ENCODE results near the gene ABHD17B. TPM values are rescaled to one million over a fixed set of nuclear protein-coding genes. Genes with fewer than 3 reads are reported as not detected.

The ABHD17B gene
- total RNA-seq, 1 donor from 2014 or later: 29.0 TPM

DNA sequence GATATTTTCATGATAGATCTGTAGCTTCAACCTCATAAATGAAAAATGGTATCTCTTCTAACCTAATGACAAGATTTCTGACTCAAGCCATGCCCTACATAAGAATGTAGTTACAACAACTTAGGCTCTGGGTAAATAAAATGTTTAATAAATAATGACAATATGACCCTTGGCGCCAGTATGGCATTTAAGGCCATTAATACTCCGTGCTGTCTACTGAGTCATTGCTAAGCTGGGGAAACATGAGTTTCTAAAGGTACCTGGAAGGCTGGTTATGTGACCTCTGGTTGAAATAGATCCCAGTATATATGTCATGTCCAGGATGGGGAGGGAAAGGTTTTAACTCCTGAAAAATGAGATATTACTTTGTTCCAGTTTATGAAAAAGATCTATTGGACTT, 84.7 kb downstream of the ABHD17B start:
- intact Hi-C loops (cut with micrococcal nuclease): no loop called here

DNA sequence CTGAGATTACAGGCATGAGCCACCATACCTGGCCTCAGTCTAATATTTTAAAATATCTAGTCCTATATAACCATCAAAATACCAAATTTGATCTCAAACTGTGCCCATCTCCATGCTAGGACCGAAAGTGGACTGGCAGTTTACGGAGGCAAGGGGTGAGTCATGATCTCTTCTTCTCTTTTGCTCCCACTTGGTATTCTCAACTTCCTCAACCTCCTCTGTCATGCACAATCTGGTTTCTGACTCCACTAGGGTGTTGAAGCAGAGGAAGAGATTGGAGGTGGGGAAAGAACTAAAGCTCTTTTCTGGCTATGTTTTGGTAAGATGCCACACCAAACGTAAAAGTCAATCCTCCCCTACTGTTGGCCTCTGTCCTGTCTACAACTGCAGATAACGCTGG, 86.7 kb downstream of the ABHD17B start:
- intact Hi-C loops (cut with micrococcal nuclease): no loop called here

DNA sequence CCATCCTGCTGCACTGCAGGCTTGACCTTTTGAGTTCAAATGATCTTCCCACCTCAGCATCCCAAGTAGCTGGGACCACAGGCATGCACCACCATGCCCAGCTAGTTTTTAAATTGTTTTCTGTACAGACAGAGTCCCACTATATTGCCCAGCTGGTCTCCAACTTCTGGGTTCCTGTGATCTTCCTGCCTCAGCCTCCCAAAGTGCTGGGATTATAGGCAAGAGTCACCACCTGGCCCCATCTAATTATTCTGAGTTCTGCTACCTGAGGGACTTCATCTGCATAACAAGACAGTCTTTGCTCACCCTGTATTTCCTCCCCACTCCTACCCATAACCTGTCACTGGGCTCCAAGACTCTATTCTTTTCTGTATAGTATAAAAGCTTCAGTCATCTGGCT, 88.1 kb downstream of the ABHD17B start:
- intact Hi-C loops (cut with micrococcal nuclease): no loop called here

DNA sequence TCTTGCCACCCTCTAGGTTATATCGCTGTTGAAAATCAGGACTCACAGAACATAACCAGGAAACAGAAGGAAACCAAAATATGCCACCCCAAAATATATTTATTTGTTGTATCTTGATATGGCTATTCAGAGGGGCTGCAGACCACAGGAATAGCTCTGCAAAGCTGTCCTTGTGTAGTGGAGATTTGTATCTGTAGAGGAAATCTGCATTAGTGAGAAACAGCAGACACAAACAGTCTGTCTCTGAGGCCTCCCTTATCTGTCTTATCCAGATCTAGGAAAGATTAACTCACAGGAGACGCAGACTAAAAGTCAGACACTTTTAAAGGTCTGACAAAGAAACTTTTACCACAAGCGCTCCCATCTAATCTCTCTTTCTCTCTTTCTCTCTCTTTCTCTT, 88.5 kb downstream of the ABHD17B start:
- intact Hi-C loops (cut with micrococcal nuclease): no loop called here

DNA sequence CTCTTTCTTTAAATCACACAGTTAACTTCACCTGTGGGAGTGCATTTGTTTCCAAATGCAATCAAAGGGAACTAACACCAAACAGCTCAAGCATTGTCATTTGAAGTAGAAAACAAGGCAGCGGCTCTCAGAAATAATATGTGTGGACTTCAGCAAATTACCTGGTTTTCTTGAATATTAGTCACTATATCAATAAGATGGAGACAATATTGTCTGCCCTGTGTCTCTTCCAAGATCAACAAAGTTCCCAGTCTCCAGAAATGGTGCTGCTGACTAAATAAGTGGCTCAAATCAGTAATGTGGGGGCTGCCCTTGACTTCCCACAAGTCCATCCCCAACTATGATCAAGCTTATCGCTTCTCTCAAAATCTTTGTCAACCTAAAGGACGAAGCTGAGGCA, 89.6 kb downstream of the ABHD17B start:
- intact Hi-C loops (cut with micrococcal nuclease): no loop called here

DNA sequence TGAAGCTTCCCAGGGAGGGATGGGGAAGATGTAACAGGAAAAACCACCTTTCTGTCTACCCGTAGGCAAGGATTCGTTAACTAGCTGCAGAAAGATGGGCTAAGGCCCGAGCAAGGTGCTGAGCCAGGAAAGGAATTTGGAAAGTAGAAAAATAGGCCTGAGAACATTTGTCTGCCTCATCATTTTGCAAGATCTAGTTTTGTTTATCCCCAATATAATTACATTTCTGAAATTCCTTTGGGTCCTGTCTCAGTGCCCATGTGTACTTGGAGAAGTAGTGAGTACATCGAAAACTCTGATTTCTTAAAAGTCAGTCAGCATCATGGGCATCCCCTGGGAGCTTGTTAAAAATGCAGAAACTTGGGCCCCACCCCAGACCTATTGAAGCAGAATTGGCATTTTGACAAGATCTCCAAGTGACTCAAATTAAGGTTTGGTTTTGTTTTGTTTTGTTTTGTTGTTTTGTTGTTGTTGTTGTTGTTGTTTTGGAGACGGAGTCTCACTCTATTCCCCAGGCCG, 90.5 kb downstream of the ABHD17B start:
- intact Hi-C loops (cut with micrococcal nuclease): no loop called here

DNA sequence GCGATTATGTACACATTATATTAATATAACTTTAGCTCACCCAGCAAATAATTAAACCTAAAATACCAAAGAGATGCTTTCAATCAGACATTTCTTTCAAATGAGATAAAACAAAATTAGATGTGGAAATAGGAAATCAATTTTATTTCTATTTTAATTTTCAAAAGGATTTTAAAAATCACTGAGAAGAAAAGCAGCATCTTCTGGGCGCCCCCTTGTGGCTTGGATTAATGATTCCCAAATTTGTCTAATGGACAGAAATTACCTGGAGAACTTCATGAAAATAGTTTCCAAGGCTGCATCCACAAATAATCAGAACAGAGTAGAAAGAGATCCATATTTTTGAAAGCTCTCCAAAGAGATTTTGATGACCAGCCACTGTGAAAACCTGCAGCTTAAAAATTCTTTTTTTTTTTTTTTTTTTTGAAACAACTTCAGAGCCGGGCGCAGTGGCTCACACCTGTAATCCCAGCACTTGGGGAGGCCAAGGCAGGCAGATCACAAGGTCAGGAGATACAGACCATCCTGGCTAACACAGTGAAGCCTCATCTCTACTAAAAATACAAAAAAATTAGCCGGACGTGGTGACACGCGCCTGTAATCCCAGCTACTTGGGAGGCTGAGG, 91.8 kb downstream of the ABHD17B start:
- intact Hi-C loops (cut with micrococcal nuclease): loop anchor here (1.0 kb wide), 3 partner anchors 36 to 215 kb away; partner anchors contain the start of genes ABHD17B and C9orf85

DNA sequence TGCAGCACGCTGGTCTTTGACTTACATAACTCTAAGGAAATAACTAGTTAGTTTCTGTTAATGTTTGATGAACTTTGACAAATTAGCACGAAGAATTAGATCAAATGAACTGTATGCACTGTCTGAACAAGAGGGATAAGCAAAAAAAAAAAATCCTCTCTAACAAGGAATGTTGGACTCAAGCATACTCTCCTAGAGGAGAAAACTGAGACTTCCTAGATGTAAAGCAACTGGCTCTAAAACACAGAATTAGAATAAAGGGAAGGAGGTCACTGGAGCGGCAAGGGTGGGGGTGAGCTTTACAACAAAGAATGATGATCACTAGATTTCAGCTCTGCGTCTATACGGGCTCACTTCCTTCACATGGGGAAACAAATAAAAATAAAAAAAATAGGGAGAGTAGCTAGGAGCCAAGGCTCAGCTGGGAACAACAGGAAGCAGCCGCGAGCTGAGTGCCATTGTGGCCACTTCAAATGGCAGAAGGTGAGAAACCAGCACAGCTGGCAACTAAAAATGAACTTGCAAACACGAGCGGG, 94.0 kb downstream of the ABHD17B start:
- intact Hi-C loops (cut with micrococcal nuclease): no loop called here

Other genes with a start within 250 kb of the ABHD17B start
- gene CEMIP2, start 142.7 kb downstream of the ABHD17B start, total RNA-seq: 64.7 and 64.9 TPM in 2 replicates
- gene C9orf85, start 446 bp upstream of the ABHD17B start, total RNA-seq: 9.2 and 10.7 TPM in 2 replicates
- gene C9orf57, start 149.4 kb upstream of the ABHD17B start, total RNA-seq: not detected in 2 replicates
- 0.02 TPM in 1 of 2 replicates, not detected in the other for gene GDA, start 238.2 kb upstream of the ABHD17B start, total RNA-seq